Activated naive CD8-positive, alpha-beta T cell (primary cell): ENCODE results near the gene GFM2.
"Not testable (repeated sequence)": the region's sequence is repeated elsewhere in the genome, so short reads cannot be mapped to it uniquely, and the experiment has no call there.

Source experiments
- H3K27ac Mint-ChIP-seq: one replicate; pipeline ENCODE4 v1.8.0; 2021; ENCODE audit warnings: mixed read lengths
- H3K27me3 Mint-ChIP-seq: one replicate; pipeline ENCODE4 v1.8.0; 2021; ENCODE audit warnings: mixed read lengths
- H3K36me3 Mint-ChIP-seq: one replicate; pipeline ENCODE4 v1.8.0; 2021; ENCODE audit warnings: mixed read lengths
- H3K4me1 Mint-ChIP-seq: one replicate; pipeline ENCODE4 v1.8.0; 2021; ENCODE audit warnings: low read depth, mixed read lengths
- H3K4me3 Mint-ChIP-seq: one replicate; pipeline ENCODE4 v1.8.0; 2021; ENCODE audit warnings: mild to moderate bottlenecking, mixed read lengths
- H3K9me3 Mint-ChIP-seq: one replicate; pipeline ENCODE4 v1.8.0; 2021; ENCODE audit warnings: low read depth, mixed read lengths

The GFM2 gene

DNA sequence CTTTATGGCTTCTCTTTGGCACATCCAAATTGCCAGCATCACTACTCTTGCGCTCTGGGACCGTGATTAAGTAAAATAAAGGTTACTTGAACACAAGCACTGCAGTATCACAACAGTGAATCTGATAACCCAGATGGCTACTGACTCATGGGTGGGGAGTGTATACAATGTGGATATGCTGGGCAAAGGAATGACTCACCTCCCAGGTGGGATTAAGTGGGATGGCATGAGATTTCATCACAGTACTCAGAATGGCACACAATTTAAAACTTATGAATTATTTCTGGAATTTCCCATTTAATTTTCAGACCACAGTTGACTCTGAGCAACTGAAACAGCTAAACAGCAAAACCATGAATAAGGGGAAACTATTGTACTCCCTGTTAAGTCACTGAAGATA lies 4.3 kb downstream of the GFM2 start:
- Mint-ChIP-seq H3K27me3 (no peaks in the 10 kb centered on the region), H3K27ac (peak overlapping the region; percentile 8), H3K36me3 (peaks cover 9% of the 10 kb centered on the region), H3K4me1 (peaks cover 43% of the 10 kb centered on the region), H3K4me3 (no peak overlapping the region), H3K9me3 (no peaks in the 10 kb centered on the region)

DNA sequence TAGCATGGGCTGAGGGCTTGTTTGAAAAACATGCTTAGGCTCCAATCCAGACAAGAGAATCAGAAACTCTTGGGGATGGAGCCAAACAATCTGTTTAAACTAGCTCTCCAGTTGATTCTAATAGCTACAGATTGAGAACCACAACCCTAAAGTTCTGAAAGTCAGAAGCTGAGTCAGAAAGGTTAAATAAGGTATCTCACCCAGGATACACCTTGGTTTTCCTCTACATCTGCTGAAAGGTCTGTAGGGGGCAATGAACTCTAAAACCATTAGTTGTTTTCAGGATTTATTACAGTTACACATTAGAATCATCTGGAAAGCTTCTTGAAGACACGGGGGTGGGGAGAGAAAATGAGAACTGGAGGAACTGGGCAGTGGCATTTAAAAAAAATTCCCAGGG lies 5.7 kb downstream of the GFM2 start:
- Mint-ChIP-seq H3K36me3 (peaks cover 15% of the 10 kb centered on the region), H3K27me3 (no peaks in the 10 kb centered on the region)

GRCh38 chr5:74748742-74749141 lies 18.2 kb downstream of the GFM2 start:
- not testable (repeated sequence) for H3K9me3 Mint-ChIP-seq, H3K4me1 Mint-ChIP-seq, H3K27me3 Mint-ChIP-seq, H3K4me3 Mint-ChIP-seq, H3K27ac Mint-ChIP-seq
- H3K36me3 Mint-ChIP-seq = peaks cover 28% of the 10 kb centered on the region

More for the DNA sequence above, 5.7 kb downstream of the GFM2 start:
- peaks cover 3% of the 10 kb centered on the region for H3K9me3 Mint-ChIP-seq
- no peak overlapping the region for H3K4me3 Mint-ChIP-seq
- no peak overlapping the region for H3K27ac Mint-ChIP-seq
- H3K4me1 Mint-ChIP-seq = peaks cover 40% of the 10 kb centered on the region

GRCh38 chr5:74738406-74738805 lies 28.5 kb downstream of the GFM2 start:
- Mint-ChIP-seq H3K27ac (no peak overlapping the region), H3K27me3 (no peaks in the 10 kb centered on the region), H3K4me1 (no peaks in the 10 kb centered on the region), H3K36me3 (peaks cover 3% of the 10 kb centered on the region), H3K4me3 (no peak overlapping the region), H3K9me3 (no peaks in the 10 kb centered on the region)

- H3K36me3 Mint-ChIP-seq = peaks cover 6% of the 10 kb centered on the region
- no peaks in the 10 kb centered on the region for H3K4me1 Mint-ChIP-seq
These were observed 30.2 kb downstream of the GFM2 start for GRCh38 chr5:74736759-74737158.

GRCh38 chr5:74725331-74725730 lies 41.6 kb downstream of the GFM2 start:
- no peaks in the 10 kb centered on the region for H3K27me3 Mint-ChIP-seq
- H3K27ac Mint-ChIP-seq = no peak overlapping the region
- no peak overlapping the region for H3K4me3 Mint-ChIP-seq
- peaks cover 20% of the 10 kb centered on the region for H3K36me3 Mint-ChIP-seq
- H3K9me3 Mint-ChIP-seq = no peaks in the 10 kb centered on the region
- no peaks in the 10 kb centered on the region for H3K4me1 Mint-ChIP-seq

More at GRCh38 chr5:74736759-74737158, 30.2 kb downstream of the GFM2 start:
- Mint-ChIP-seq H3K27ac (no peak overlapping the region), H3K27me3 (no peaks in the 10 kb centered on the region), H3K4me3 (no peak overlapping the region), H3K9me3 (no peaks in the 10 kb centered on the region)

DNA sequence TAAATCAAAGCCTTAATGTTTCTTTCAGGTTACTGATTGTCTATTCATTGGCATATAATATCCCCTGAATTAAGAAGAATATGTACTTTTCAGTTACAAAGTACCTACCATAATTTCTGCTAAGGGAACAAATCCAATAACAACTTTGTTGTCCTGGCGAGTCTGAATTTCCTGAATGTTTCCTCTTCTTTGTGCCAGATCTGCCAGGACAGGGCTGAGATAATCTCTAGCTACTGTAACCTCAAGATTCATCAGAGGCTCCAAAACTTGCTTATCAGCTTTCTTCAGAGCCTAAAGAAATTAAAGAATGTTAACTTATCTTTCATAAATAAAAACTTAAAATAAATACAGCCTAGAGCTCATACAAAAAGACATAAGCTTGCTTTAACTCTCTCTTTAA lies 44.6 kb downstream of the GFM2 start:
- H3K4me1 Mint-ChIP-seq = no peaks in the 10 kb centered on the region

GRCh38 chr5:74717596-74717995 lies 49.3 kb downstream of the GFM2 start:
- H3K27ac Mint-ChIP-seq = no peak overlapping the region
- H3K4me3 Mint-ChIP-seq = no peak overlapping the region
- H3K4me1 Mint-ChIP-seq = no peaks in the 10 kb centered on the region
- H3K9me3 Mint-ChIP-seq = no peaks in the 10 kb centered on the region
- no peaks in the 10 kb centered on the region for H3K27me3 Mint-ChIP-seq
- peaks cover 19% of the 10 kb centered on the region for H3K36me3 Mint-ChIP-seq

More for the DNA sequence above, 44.6 kb downstream of the GFM2 start:
- Mint-ChIP-seq H3K27me3 (no peaks in the 10 kb centered on the region), H3K36me3 (peaks cover 23% of the 10 kb centered on the region), H3K9me3 (no peaks in the 10 kb centered on the region), H3K27ac (no peak overlapping the region), H3K4me3 (no peak overlapping the region)

DNA sequence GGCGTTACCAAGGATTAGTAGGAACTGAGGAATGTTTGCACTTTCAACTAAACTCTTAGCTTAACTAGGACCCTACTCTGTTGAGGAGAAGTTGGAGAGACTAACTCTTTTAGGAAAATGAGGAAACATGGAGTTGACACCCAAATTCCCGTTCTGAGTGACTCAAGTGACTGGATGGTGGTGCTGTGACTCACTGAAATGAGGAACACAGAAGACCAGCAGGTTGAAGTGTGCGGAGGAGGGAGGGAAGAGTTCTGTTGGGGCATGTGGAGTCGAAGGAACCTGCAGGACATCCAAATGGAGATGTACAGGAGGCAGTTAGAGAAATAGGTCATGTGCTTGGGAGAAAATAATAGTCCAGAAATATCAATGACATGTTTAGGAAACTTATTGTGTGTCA lies 73.7 kb downstream of the GFM2 start:
- no peaks in the 10 kb centered on the region for H3K27me3 Mint-ChIP-seq
- H3K36me3 Mint-ChIP-seq = peaks cover 15% of the 10 kb centered on the region
- no peak overlapping the region for H3K27ac Mint-ChIP-seq
- no peak overlapping the region for H3K4me3 Mint-ChIP-seq
- H3K4me1 Mint-ChIP-seq = peaks cover 4% of the 10 kb centered on the region
- no peaks in the 10 kb centered on the region for H3K9me3 Mint-ChIP-seq

- no peak overlapping the region for H3K27ac Mint-ChIP-seq
- peak overlapping the region; percentile 89 for H3K4me3 Mint-ChIP-seq
- H3K27me3 Mint-ChIP-seq = no peaks in the 10 kb centered on the region
These were observed 79.8 kb downstream of the GFM2 start for GRCh38 chr5:74686962-74687751.

DNA sequence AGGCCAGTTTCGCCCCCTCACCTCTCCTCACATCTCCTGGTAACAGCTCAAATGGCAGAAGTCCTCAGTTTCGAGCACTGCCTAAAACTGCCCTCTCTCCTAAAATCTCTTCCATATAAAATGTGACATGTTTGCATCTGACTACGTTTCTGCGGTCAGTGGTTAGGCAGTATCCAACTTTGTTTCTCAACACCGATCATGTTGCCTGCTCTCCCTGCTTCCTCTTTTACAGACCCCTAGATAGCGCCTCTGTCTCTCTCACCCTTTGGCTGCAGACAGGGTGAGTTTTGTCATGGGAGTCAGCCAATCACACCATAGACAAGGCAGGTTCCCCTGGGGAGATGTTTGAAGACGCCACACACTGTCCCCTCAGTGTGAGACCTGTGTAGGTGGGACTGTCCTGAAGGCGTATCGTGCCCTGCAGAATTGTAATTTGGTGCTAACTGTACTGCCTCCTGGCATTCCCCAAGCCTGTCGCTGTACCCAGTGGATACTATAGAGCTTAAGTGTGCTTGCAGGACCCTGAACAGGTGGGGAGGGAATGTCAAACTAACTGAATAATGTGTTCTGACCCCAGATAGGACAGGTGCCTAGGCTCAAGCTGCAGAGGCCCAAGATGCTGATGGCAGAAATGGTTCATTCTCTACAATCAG lies 80.8 kb downstream of the GFM2 start:
- Mint-ChIP-seq H3K4me3 (peak overlapping the region; percentile 89), H3K36me3 (peaks cover 4% of the 10 kb centered on the region), H3K9me3 (no peaks in the 10 kb centered on the region), H3K4me1 (peaks cover 27% of the 10 kb centered on the region), H3K27me3 (no peaks in the 10 kb centered on the region), H3K27ac (peak overlapping the region; percentile 83)

More at GRCh38 chr5:74686962-74687751, 79.8 kb downstream of the GFM2 start:
- Mint-ChIP-seq H3K9me3 (no peaks in the 10 kb centered on the region), H3K36me3 (peaks cover 4% of the 10 kb centered on the region), H3K4me1 (peaks cover 27% of the 10 kb centered on the region)

GRCh38 chr5:74684900-74685851 lies 81.7 kb downstream of the GFM2 start, which contains the start of gene HEXB:
HEXB (plus strand) TSS chr5:74685233; CDS start chr5:74685261, 28 bp downstream.
- Mint-ChIP-seq H3K4me1 (peaks cover 27% of the 10 kb centered on the region), H3K9me3 (no peaks in the 10 kb centered on the region), H3K27me3 (peaks cover 2% of the 10 kb centered on the region), H3K27ac (peak within 1 kb of the TSS; percentile 83), H3K4me3 (peak within 1 kb of the TSS; percentile 89), H3K36me3 (peaks cover 4% of the 10 kb centered on the region)

- Mint-ChIP-seq H3K4me1 (peaks cover 4% of the 10 kb centered on the region), H3K36me3 (no peaks in the 10 kb centered on the region), H3K4me3 (no peak overlapping the region), H3K27me3 (peaks cover 7% of the 10 kb centered on the region), H3K27ac (no peak overlapping the region), H3K9me3 (no peaks in the 10 kb centered on the region)
These were observed 87.0 kb downstream of the GFM2 start for GRCh38 chr5:74679966-74680365.

GRCh38 chr5:74679300-74679699 lies 87.6 kb downstream of the GFM2 start:
- H3K36me3 Mint-ChIP-seq, H3K4me1 Mint-ChIP-seq, H3K27me3 Mint-ChIP-seq, H3K4me3 Mint-ChIP-seq, H3K27ac Mint-ChIP-seq, H3K9me3 Mint-ChIP-seq: not testable (repeated sequence)

DNA sequence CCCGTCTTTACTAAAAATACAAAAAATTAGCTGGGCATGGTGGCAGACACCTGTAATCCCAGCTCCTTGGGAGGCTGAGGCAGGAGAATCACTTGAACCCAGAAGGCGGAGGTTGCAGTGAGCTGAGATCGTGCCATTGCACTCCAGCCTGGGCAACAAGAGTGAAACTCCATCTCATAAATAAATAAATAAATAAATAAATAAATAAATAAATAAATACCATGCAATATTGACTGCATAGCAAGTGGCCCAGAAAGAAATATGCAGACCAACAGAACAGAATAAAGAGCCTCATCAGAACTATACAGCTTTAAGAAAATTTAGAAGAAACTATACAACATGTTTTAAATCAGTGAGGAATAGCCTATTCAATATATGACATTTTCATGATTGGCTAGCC lies 88.8 kb downstream of the GFM2 start:
- H3K36me3 Mint-ChIP-seq, H3K4me1 Mint-ChIP-seq, H3K27me3 Mint-ChIP-seq, H3K27ac Mint-ChIP-seq, H3K9me3 Mint-ChIP-seq, H3K4me3 Mint-ChIP-seq: not testable (repeated sequence)
